ENCODE measurements around the gene ZNRF3.

DNA sequence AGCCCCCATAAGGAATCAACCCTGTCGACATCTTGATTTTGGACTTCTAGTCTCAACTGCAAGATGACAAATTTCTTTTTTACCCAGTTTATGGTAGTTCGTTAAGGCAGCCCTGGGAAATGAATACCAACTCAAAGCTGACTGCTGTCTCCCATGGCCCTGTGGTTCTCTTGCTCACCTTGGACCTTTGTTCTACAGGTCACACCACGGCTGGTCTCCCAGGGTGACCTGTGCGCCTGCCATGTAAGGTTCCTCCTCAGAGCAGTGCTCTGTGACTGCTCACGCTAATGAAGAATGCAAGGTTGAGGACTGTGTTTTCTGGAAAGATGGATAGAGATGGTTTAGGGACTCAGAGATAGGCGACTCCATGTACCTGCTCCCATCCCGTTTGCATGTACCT lies 68.2 kb downstream of the ZNRF3 start:
- no peak for TF ChIP-seq CREB1 (CRISPR knock-in tag; IDR thresholded peaks at IDR 0.05; ENCODE audit: low read depth)
- no peak for TF ChIP-seq ZNF114 (CRISPR knock-in tag; IDR thresholded peaks at IDR 0.05)
- TF ChIP-seq, protein P1, sequence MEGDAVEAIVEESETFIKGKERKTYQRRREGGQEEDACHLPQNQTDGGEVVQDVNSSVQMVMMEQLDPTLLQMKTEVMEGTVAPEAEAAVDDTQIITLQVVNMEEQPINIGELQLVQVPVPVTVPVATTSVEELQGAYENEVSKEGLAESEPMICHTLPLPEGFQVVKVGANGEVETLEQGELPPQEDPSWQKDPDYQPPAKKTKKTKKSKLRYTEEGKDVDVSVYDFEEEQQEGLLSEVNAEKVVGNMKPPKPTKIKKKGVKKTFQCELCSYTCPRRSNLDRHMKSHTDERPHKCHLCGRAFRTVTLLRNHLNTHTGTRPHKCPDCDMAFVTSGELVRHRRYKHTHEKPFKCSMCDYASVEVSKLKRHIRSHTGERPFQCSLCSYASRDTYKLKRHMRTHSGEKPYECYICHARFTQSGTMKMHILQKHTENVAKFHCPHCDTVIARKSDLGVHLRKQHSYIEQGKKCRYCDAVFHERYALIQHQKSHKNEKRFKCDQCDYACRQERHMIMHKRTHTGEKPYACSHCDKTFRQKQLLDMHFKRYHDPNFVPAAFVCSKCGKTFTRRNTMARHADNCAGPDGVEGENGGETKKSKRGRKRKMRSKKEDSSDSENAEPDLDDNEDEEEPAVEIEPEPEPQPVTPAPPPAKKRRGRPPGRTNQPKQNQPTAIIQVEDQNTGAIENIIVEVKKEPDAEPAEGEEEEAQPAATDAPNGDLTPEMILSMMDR (conservative IDR thresholded peaks at IDR 0.05; ENCODE audit: low read depth in 2 of 2): no peak
- no peak for TF ChIP-seq EZH2phosphoT487 (IDR thresholded peaks at IDR 0.05; ENCODE audit: unreplicated experiment)
- TF ChIP-seq EZH2 (IDR thresholded peaks at IDR 0.05; ENCODE audit: low read depth, unreplicated experiment): no peak
- TF ChIP-seq, protein P2, sequence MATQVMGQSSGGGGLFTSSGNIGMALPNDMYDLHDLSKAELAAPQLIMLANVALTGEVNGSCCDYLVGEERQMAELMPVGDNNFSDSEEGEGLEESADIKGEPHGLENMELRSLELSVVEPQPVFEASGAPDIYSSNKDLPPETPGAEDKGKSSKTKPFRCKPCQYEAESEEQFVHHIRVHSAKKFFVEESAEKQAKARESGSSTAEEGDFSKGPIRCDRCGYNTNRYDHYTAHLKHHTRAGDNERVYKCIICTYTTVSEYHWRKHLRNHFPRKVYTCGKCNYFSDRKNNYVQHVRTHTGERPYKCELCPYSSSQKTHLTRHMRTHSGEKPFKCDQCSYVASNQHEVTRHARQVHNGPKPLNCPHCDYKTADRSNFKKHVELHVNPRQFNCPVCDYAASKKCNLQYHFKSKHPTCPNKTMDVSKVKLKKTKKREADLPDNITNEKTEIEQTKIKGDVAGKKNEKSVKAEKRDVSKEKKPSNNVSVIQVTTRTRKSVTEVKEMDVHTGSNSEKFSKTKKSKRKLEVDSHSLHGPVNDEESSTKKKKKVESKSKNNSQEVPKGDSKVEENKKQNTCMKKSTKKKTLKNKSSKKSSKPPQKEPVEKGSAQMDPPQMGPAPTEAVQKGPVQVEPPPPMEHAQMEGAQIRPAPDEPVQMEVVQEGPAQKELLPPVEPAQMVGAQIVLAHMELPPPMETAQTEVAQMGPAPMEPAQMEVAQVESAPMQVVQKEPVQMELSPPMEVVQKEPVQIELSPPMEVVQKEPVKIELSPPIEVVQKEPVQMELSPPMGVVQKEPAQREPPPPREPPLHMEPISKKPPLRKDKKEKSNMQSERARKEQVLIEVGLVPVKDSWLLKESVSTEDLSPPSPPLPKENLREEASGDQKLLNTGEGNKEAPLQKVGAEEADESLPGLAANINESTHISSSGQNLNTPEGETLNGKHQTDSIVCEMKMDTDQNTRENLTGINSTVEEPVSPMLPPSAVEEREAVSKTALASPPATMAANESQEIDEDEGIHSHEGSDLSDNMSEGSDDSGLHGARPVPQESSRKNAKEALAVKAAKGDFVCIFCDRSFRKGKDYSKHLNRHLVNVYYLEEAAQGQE (IDR thresholded peaks at IDR 0.05; ENCODE audit: unreplicated experiment): no peak
- no peak for TF ChIP-seq POLR2AphosphoS5 (IDR thresholded peaks at IDR 0.05; ENCODE audit: low read depth)
- TF ChIP-seq JUNB (IDR thresholded peaks at IDR 0.05; ENCODE audit: unreplicated experiment): no peak
- TF ChIP-seq NANOG (IDR thresholded peaks at IDR 0.05; ENCODE audit: borderline replicate concordance): no peak
